Measurements from ENCODE around the gene OSBP.

The OSBP gene

GRCh38 chr11:59607703-59608454, 7.7 kb downstream of the OSBP start:
- no peak for DNase-seq (ENCODE audit: low spot score)
- in situ Hi-C loops (cut with MboI; ENCODE audit: low sequenced_read_pairs, unreplicated experiment) = no loop called here
- TF ChIP-seq CTCF (IDR thresholded peaks at IDR 0.05; ENCODE audit: borderline replicate concordance, control extremely low read depth, extremely low read depth, insufficient read depth, missing control alignments) = no peak

- DNase-seq (ENCODE audit: low spot score) = no peak
- in situ Hi-C loops (cut with MboI; ENCODE audit: low sequenced_read_pairs, unreplicated experiment) = no loop called here
- no peak for TF ChIP-seq CTCF (IDR thresholded peaks at IDR 0.05; ENCODE audit: borderline replicate concordance, control extremely low read depth, extremely low read depth, insufficient read depth, missing control alignments)
These were observed 13.1 kb downstream of the OSBP start for GRCh38 chr11:59602432-59602831.

- TF ChIP-seq CTCF (IDR thresholded peaks at IDR 0.05; ENCODE audit: borderline replicate concordance, control extremely low read depth, extremely low read depth, insufficient read depth, missing control alignments) = no peak
- in situ Hi-C loops (cut with MboI; ENCODE audit: low sequenced_read_pairs, unreplicated experiment) = no loop called here
- no peak for DNase-seq (ENCODE audit: low spot score)
These were observed 13.8 kb downstream of the OSBP start for GRCh38 chr11:59601788-59602187.

- no peak for TF ChIP-seq CTCF (IDR thresholded peaks at IDR 0.05; ENCODE audit: borderline replicate concordance, control extremely low read depth, extremely low read depth, insufficient read depth, missing control alignments)
- in situ Hi-C loops (cut with MboI; ENCODE audit: low sequenced_read_pairs, unreplicated experiment) = no loop called here
- DNase-seq (ENCODE audit: low spot score) = no peak
These were observed 14.9 kb downstream of the OSBP start for GRCh38 chr11:59600636-59601035.

GRCh38 chr11:59600234-59600633, 15.3 kb downstream of the OSBP start:
- no peak for DNase-seq (ENCODE audit: low spot score)
- TF ChIP-seq CTCF (IDR thresholded peaks at IDR 0.05; ENCODE audit: borderline replicate concordance, control extremely low read depth, extremely low read depth, insufficient read depth, missing control alignments) = no peak
- in situ Hi-C loops (cut with MboI; ENCODE audit: low sequenced_read_pairs, unreplicated experiment) = no loop called here

GRCh38 chr11:59598961-59599360, 16.6 kb downstream of the OSBP start:
- in situ Hi-C loops (cut with MboI; ENCODE audit: low sequenced_read_pairs, unreplicated experiment) = no loop called here
- TF ChIP-seq CTCF (IDR thresholded peaks at IDR 0.05; ENCODE audit: borderline replicate concordance, control extremely low read depth, extremely low read depth, insufficient read depth, missing control alignments) = no peak
- no peak for DNase-seq (ENCODE audit: low spot score)
